ENCODE measurements around the gene NRN1L. TPM values are rescaled to one million over a fixed set of nuclear protein-coding genes. Genes with fewer than 3 reads are reported as not detected.

NRN1L gene
- total and polyA plus RNA-seq, 12 donors, result 0.72 to 28.2 (median 1.3) TPM; not detected in 2

DNA sequence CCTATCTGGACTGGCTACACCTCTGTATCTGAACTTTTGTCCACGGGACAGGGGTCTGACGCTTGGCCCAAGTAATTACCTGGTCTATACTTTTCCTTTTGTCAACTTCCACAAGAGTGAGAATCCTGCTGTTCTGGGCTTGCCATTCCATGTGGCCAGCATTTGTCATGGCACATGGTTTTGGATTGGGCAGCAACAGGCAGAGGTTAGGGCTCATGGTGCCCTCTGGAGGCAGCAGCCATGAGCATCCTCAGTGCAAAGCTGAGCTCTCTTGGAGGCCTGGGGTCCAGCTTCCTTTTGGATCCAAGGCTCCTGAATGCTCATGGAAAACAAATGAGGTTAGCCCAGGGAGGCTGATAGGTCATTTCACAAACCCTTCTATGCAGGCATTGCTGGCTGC lies 19.4 kb upstream of the NRN1L start:
- Histone ChIP-seq H3K27ac (peak overlapping the region in 1 of 5 donors; percentile 11), H3K4me1 (replicated peaks in 1 of 2) (peaks cover 17 to 23% of the 10 kb centered on the region in 2 donors), H3K4me3 (no peak overlapping the region), H3K36me3 (replicated peaks in 1 of 2) (peaks cover 0 to 55% of the 10 kb centered on the region in 2 donors), H3K27me3 (no peaks in the 10 kb centered on the region), H3K9me3 (replicated peaks in 1 of 3) (no peaks in the 10 kb centered on the region)
- intact Hi-C loops (cut with DNase I), result loop anchor here in 1 of 2 donors (10.0 kb wide), 1 partner anchor 51 kb away; no protein-coding TSS in a partner anchor
- 88 to 100% (median 93%) methylated on average over 2 of the region's 2 CpGs for WGBS, 4 donors
- no peak for TF ChIP-seq POLR2A (IDR thresholded peaks at IDR 0.05)
- TF ChIP-seq, protein P1, sequence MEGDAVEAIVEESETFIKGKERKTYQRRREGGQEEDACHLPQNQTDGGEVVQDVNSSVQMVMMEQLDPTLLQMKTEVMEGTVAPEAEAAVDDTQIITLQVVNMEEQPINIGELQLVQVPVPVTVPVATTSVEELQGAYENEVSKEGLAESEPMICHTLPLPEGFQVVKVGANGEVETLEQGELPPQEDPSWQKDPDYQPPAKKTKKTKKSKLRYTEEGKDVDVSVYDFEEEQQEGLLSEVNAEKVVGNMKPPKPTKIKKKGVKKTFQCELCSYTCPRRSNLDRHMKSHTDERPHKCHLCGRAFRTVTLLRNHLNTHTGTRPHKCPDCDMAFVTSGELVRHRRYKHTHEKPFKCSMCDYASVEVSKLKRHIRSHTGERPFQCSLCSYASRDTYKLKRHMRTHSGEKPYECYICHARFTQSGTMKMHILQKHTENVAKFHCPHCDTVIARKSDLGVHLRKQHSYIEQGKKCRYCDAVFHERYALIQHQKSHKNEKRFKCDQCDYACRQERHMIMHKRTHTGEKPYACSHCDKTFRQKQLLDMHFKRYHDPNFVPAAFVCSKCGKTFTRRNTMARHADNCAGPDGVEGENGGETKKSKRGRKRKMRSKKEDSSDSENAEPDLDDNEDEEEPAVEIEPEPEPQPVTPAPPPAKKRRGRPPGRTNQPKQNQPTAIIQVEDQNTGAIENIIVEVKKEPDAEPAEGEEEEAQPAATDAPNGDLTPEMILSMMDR (IDR thresholded peaks at IDR 0.05), result peak in 5 of 6 experiments; percentile 26 to 56 (median 44)
- peak in 5 of 7 donors; percentile 54 to 64 (median 58) for DNase-seq

DNA sequence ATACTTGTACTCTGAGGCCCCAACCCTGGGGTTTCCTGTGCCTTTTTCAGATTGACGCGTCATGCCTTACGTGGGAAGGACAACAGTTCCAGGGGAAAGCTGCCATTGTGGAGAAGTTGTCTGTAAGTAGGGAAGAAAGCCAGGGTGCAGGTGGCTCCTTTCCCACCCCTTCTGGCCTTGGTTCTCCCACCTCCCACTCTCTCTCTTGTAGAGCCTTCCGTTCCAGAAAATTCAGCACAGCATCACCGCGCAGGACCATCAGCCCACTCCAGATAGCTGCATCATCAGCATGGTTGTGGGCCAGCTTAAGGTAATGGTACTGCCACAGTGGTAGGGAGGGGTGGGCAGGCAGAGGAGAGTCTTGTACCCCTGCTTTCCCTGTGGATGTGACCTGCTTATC lies 16.4 kb upstream of the NRN1L start:
- intact Hi-C loops (cut with DNase I), result loop anchor here in 1 of 2 donors (10.0 kb wide), 1 partner anchor 53 kb away; no protein-coding TSS in a partner anchor
- H3K27me3 ChIP-seq, result no peaks in the 10 kb centered on the region
- H3K4me3 ChIP-seq, result no peak overlapping the region
- H3K27ac ChIP-seq, result no peak overlapping the region
- TF ChIP-seq, protein P1 (IDR thresholded peaks at IDR 0.05), result no peak
- no peak for TF ChIP-seq POLR2A (IDR thresholded peaks at IDR 0.05)
- 91 to 96% (median 94%) methylated on average over 6 of the region's 6 CpGs for WGBS, 4 donors
- peaks cover 0 to 56% of the 10 kb centered on the region in 2 donors for H3K36me3 ChIP-seq (replicated peaks in 1 of 2)
- no peak for DNase-seq
- H3K9me3 ChIP-seq (replicated peaks in 1 of 3), result no peaks in the 10 kb centered on the region
- peaks cover 8 to 10% of the 10 kb centered on the region in 2 donors for H3K4me1 ChIP-seq (replicated peaks in 1 of 2)

DNA sequence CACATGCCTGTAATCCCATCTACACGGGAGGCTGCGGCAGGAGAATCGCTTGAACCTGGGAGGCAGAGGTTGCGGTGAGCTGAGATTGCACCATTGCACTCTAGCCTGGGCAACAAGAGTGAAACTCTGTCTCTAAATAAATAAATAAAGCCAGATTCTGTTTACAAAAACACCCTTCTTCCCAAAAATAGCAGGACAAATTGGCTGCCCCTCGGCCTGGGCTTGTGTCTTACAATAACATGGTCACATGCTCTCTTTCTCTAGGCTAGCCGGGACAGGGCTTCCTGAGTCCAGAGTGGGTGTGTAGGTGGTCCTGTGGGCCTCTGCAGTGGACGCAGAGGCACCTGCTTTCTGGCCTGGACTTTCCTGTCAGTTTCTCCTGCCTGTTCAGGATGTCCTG lies 15.0 kb upstream of the NRN1L start:
- TF ChIP-seq POLR2A (IDR thresholded peaks at IDR 0.05), result no peak
- TF ChIP-seq, protein P1 (IDR thresholded peaks at IDR 0.05), result no peak
- peaks cover 10 to 12% of the 10 kb centered on the region in 2 donors for H3K4me1 ChIP-seq (replicated peaks in 1 of 2)
- no peaks in the 10 kb centered on the region for H3K9me3 ChIP-seq (replicated peaks in 1 of 3)
- H3K36me3 ChIP-seq (replicated peaks in 1 of 2), result peaks cover 0 to 56% of the 10 kb centered on the region in 2 donors
- H3K27ac ChIP-seq, result no peak overlapping the region
- H3K4me3 ChIP-seq, result no peak overlapping the region
- intact Hi-C loops (cut with DNase I), result loop anchor here in 1 of 2 donors (10.0 kb wide), 1 partner anchor 55 kb away; no protein-coding TSS in a partner anchor
- 78 to 88% (median 86%) methylated on average over 6 to 7 of the region's 7 CpGs for WGBS, 4 donors
- no peaks in the 10 kb centered on the region for H3K27me3 ChIP-seq
- DNase-seq, result no peak

DNA sequence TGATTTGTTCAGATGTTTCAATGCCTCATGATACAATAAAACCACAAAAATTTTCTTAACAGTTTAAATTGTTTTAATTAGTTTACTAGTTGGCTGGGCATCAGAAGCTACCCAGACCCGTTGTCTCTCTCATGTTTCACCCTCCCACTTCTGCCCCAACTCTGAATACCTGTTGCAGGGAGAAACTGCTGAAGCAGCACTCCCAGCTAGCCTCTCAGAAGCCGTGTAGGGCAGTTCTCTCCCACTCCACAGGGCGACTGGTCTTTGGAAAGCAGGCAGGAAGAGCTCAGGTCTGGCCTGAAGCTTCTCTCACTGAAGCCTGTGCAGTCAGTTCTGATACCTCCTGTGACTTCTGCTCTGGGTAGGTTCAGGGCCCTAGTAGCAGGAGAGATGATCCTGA lies 13.4 kb upstream of the NRN1L start:
- WGBS, 4 donors, result 74 to 81% (median 78%) methylated on average over 2 to 3 of the region's 3 CpGs

More for the DNA sequence above, 13.4 kb upstream of the NRN1L start:
- intact Hi-C loops (cut with DNase I), result no loop called here
- Histone ChIP-seq H3K4me3 (no peak overlapping the region), H3K4me1 (replicated peaks in 1 of 2) (peaks cover 10 to 18% of the 10 kb centered on the region in 2 donors), H3K27me3 (no peaks in the 10 kb centered on the region), H3K27ac (peak overlapping the region in 1 of 5 donors; percentile 74), H3K36me3 (replicated peaks in 1 of 2) (peaks cover 0 to 43% of the 10 kb centered on the region in 2 donors), H3K9me3 (replicated peaks in 1 of 3) (no peaks in the 10 kb centered on the region)
- TF ChIP-seq, protein P1 (IDR thresholded peaks at IDR 0.05), result no peak
- no peak for TF ChIP-seq POLR2A (IDR thresholded peaks at IDR 0.05)
- no peak for DNase-seq

Data from adrenal gland (tissue), 12 donors.